ENCODE data around the gene CBX1. TPM values are rescaled to one million over a fixed set of nuclear protein-coding genes. Genes with fewer than 3 reads are reported as not detected.

CBX1 gene
- total and polyA plus RNA-seq, 2 of the 13 experiments (the other 11 are each of a cell fraction or from before 2014, with no cell fraction given) = 17.8 to 108 TPM

DNA sequence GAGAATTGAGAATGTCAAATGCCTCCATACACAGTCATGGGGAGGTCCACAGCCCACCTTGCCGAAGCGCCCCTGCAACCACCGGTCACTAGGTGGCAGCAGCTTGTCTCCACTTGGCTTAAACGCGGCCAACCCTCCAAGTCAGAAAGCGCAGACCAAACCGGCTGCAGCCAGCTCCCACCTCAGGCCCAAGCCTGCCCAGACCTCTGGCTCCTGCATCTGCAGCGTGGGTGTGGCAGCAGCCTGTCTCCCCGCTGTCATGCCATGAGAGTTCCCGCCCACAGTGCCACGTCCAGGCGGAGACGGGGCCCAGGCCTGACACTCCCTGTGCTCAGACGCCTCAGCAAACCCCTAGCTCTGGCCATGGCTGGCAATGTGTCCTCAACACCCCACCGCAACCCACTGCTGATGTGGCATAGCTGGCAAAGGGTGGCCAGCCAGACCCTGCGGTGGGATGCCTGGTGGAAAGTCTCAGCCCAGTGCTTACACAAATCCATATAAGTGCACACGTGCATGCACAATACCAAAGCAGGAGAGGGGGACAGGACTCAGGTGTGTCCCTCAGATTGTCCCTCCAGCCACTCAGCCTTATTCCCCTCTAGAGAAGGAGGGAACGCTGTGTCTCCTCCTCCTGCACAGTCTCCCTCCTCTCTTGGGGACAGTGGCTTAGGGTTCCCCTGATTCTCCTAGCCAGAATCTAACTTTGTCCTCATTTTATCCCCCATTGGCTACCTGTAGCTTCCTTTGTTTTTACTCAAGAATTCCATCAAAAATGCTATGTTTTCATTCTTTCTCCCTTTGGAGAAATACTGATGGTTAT, 74.6 kb downstream of the CBX1 start (continued):
- TF ChIP-seq, protein P1, sequence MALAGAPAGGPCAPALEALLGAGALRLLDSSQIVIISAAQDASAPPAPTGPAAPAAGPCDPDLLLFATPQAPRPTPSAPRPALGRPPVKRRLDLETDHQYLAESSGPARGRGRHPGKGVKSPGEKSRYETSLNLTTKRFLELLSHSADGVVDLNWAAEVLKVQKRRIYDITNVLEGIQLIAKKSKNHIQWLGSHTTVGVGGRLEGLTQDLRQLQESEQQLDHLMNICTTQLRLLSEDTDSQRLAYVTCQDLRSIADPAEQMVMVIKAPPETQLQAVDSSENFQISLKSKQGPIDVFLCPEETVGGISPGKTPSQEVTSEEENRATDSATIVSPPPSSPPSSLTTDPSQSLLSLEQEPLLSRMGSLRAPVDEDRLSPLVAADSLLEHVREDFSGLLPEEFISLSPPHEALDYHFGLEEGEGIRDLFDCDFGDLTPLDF (CRISPR knock-in tag; IDR thresholded peaks at IDR 0.05) = no peak
- TF ChIP-seq JUN (CRISPR knock-in tag; IDR thresholded peaks at IDR 0.05) (peak; percentile 70; the same call in 1 of the 2 replicates), KAT8 (CRISPR knock-in tag; IDR thresholded peaks at IDR 0.05) (peak; percentile 63), SIN3B (IDR thresholded peaks at IDR 0.05; ENCODE audit: low read length) (no peak), HOXA5 (CRISPR knock-in tag; IDR thresholded peaks at IDR 0.05) (no peak), ZNF552 (CRISPR knock-in tag; IDR thresholded peaks at IDR 0.05; ENCODE audit: borderline replicate concordance) (no peak), ATRX (CRISPR knock-in tag; IDR thresholded peaks at IDR 0.05; ENCODE audit: borderline replicate concordance) (no peak), IRX3 (CRISPR knock-in tag; IDR thresholded peaks at IDR 0.05; ENCODE audit: borderline replicate concordance, low read depth) (no peak), GATAD2A (CRISPR knock-in tag; IDR thresholded peaks at IDR 0.05) (0 out of 2 replicates have a peak, but pooled peaks have one; percentile 30), ZNF619 (CRISPR knock-in tag; IDR thresholded peaks at IDR 0.05) (no peak), ZNF292 (CRISPR knock-in tag; IDR thresholded peaks at IDR 0.05; ENCODE audit: borderline replicate concordance, low read depth) (peak; percentile 56; the same call in 1 of the 2 replicates), MIXL1 (CRISPR knock-in tag; IDR thresholded peaks at IDR 0.05) (peak; percentile 35; the same call in 1 of the 2 replicates), FOXC1 (CRISPR knock-in tag; IDR thresholded peaks at IDR 0.05; ENCODE audit: borderline replicate concordance) (peak; percentile 68), HNRNPK (IDR thresholded peaks at IDR 0.05; ENCODE audit: low read depth, low read length, poor library complexity, severe bottlenecking) (no peak), ZNF143 (CRISPR knock-in tag; IDR thresholded peaks at IDR 0.05) (peak; percentile 56; the same call in 1 of the 2 replicates), KDM5A (IDR thresholded peaks at IDR 0.05; ENCODE audit: borderline replicate concordance, low read length) (no peak), RAD21 (CRISPR knock-in tag; IDR thresholded peaks at IDR 0.05) (peak; percentile 97), ZNF124 (CRISPR knock-in tag; IDR thresholded peaks at IDR 0.05) (peak; percentile 82; the same call in 1 of the 2 replicates), ZNF614 (CRISPR knock-in tag; IDR thresholded peaks at IDR 0.05; ENCODE audit: borderline replicate concordance) (peak; percentile 53; the same call in 1 of the 2 replicates), ELF3 (CRISPR knock-in tag; IDR thresholded peaks at IDR 0.05) (peak; percentile 37; the same call in 1 of the 2 replicates), TSC22D2 (CRISPR knock-in tag; IDR thresholded peaks at IDR 0.05; ENCODE audit: borderline replicate concordance) (no peak), ELF4 (CRISPR knock-in tag; IDR thresholded peaks at IDR 0.05; ENCODE audit: borderline replicate concordance) (no peak), RBM22 (optimal IDR thresholded peaks at IDR 0.05; ENCODE audit: low read length) (no peak)
- TF ChIP-seq, protein P2, sequence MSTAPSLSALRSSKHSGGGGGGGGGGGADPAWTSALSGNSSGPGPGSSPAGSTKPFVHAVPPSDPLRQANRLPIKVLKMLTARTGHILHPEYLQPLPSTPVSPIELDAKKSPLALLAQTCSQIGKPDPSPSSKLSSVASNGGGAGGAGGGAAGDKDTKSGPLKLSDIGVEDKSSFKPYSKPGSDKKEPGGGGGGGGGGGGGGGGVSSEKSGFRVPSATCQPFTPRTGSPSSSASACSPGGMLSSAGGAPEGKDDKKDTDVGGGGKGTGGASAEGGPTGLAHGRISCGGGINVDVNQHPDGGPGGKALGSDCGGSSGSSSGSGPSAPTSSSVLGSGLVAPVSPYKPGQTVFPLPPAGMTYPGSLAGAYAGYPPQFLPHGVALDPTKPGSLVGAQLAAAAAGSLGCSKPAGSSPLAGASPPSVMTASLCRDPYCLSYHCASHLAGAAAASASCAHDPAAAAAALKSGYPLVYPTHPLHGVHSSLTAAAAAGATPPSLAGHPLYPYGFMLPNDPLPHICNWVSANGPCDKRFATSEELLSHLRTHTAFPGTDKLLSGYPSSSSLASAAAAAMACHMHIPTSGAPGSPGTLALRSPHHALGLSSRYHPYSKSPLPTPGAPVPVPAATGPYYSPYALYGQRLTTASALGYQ (CRISPR knock-in tag; IDR thresholded peaks at IDR 0.05) = no peak
- TF ChIP-seq, protein P3, sequence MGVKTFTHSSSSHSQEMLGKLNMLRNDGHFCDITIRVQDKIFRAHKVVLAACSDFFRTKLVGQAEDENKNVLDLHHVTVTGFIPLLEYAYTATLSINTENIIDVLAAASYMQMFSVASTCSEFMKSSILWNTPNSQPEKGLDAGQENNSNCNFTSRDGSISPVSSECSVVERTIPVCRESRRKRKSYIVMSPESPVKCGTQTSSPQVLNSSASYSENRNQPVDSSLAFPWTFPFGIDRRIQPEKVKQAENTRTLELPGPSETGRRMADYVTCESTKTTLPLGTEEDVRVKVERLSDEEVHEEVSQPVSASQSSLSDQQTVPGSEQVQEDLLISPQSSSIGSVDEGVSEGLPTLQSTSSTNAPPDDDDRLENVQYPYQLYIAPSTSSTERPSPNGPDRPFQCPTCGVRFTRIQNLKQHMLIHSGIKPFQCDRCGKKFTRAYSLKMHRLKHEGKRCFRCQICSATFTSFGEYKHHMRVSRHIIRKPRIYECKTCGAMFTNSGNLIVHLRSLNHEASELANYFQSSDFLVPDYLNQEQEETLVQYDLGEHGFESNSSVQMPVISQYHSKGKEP (CRISPR knock-in tag; IDR thresholded peaks at IDR 0.05) = no peak
